Vagina (tissue), 2 donors: Measurements from ENCODE around the gene ITIH2. TPM values are rescaled to one million over a fixed set of nuclear protein-coding genes. Genes with fewer than 3 reads are reported as not detected.

Source experiments
- DNase-seq, 2 donors: peaks; one replicate each; pipeline ENCODE4 v3.0.0-alpha.2; 2017; ENCODE audit errors: extremely low spot score in 2 of 2
- H3K27ac ChIP-seq: fragments of 200-600 bp; sonication (generic); one replicate; pipeline ENCODE4 v1.5.1; 2019
- H3K27me3 ChIP-seq: fragments of 200-600 bp; sonication (generic); one replicate; pipeline ENCODE4 v1.5.1; 2019
- H3K36me3 ChIP-seq, 2 donors: fragments of 200-600 bp; sonication (generic); one replicate each; pipeline ENCODE4 v1.5.1; 2017 to 2019
- H3K4me1 ChIP-seq: fragments of 200-600 bp; sonication (generic); one replicate; pipeline ENCODE4 v1.5.1; 2019
- H3K4me3 ChIP-seq, 2 donors: fragments of 200-600 bp; sonication (generic); 1 replicate in 1 of 2; 2 replicates in 1 of 2; pipeline ENCODE4 v1.5.1; 2016 to 2019
- H3K9me3 ChIP-seq: fragments of 200-600 bp; sonication (generic); one replicate; pipeline ENCODE4 v1.5.1; 2019
- CTCF ChIP-seq, 3 experiments: fragments of 450-650 bp in 2 of 3; fragments of 200-600 bp in 1 of 3; sonication (generic) in 1 of 3; IDR thresholded peaks; one replicate each; pipeline ENCODE4 v1.5.1; 2017 to 2019; ENCODE audit warnings: antibody characterized with exemption in 3 of 3, mild to moderate bottlenecking in 2 of 3, moderate library complexity in 2 of 3
- POLR2A ChIP-seq, 2 donors: fragments of 450-650 bp; IDR thresholded peaks; one replicate each; pipeline ENCODE4 v1.6.1; 2017; ENCODE audit warnings: antibody characterized with exemption in 2 of 2, mild to moderate bottlenecking in 2 of 2, moderate library complexity in 2 of 2
- POLR2AphosphoS5 ChIP-seq, 2 donors: sonication (generic); formaldehyde crosslinking; IDR thresholded peaks; one replicate each; pipeline ENCODE4 v1.9.0; 2017; ENCODE audit warnings: antibody characterized with exemption in 2 of 2, mild to moderate bottlenecking in 2 of 2, low read depth in 1 of 2; ENCODE audit not compliant: insufficient read depth in 1 of 2
- intact Hi-C: fragments of 100-400 bp; cut with DNase I; formaldehyde crosslinking; loops from one replicate; pipeline ENCODE4 v1.15.1; 2023
- total RNA-seq: library from RNA; depleted of rRNA; stranded (reverse); fragments of >200 nt; gene quantifications from one replicate; pipeline ENCODE4 v1.2.3, GENCODE V29; 2016

ITIH2 gene
- total RNA-seq, 1 donor from 2014 or later = not detected

- TF ChIP-seq CTCF (IDR thresholded peaks at IDR 0.05) = no peak
- TF ChIP-seq POLR2A (IDR thresholded peaks at IDR 0.05) = no peak
- TF ChIP-seq POLR2AphosphoS5 (IDR thresholded peaks at IDR 0.05; ENCODE audit: insufficient read depth in 1 of 2, low read depth in 1 of 2) = no peak
- intact Hi-C loops = no loop called here
- Histone ChIP-seq H3K27me3 (no peaks in the 10 kb centered on the region), H3K36me3 (peaks cover 0 to 14% of the 10 kb centered on the region in 2 donors), H3K27ac (no peak overlapping the region), H3K4me3 (no peak overlapping the region), H3K9me3 (no peaks in the 10 kb centered on the region), H3K4me1 (peaks cover 68% of the 10 kb centered on the region)
- no peak for DNase-seq
These were observed 89.4 kb downstream of the ITIH2 start for GRCh38 chr10:7792541-7792940.

DNA sequence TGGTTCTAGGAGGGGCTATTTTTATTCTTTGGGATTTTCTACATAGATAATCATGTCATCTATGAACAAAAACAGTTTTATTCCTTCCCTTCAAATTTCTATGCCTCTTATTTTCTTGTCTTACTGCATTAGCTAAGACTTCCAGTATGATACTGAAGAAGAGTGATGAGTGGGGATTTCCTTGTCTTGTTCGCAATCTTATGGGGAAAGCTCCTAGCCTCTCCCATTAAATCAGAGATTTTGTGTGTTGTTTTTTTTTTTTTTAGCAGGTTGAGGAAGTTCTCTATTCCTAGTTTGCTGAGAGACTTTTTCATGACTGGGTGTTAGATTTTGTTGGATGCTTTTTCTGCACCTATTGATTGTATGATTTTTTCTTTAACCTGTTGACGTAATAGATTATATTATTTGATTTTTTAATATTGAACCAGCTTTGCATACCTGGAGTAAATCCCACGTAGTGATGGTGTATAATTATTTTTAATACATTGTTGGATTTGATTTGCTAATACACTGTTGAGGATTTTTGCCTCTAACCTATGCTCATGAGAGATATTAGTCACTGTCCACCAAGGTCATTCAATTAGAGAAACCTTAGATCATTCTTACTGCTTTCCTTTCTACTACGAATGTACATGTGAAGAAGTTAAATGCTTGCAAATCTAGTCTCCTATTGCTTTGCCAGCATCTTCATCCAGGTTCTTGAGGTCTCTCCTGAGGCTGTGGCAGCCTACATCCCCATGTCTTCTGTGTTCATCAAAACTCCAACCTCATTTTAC lies 91.3 kb downstream of the ITIH2 start:
- no peak for TF ChIP-seq POLR2AphosphoS5 (IDR thresholded peaks at IDR 0.05; ENCODE audit: insufficient read depth in 1 of 2, low read depth in 1 of 2)
- no peak for TF ChIP-seq CTCF (IDR thresholded peaks at IDR 0.05)
- no peak for TF ChIP-seq POLR2A (IDR thresholded peaks at IDR 0.05)
- intact Hi-C loops = no loop called here
- peaks cover 59% of the 10 kb centered on the region for H3K4me1 ChIP-seq
- H3K27ac ChIP-seq = no peak overlapping the region
- peaks cover 0 to 21% of the 10 kb centered on the region in 2 donors for H3K36me3 ChIP-seq
- DNase-seq = no peak
- no peaks in the 10 kb centered on the region for H3K27me3 ChIP-seq
- no peaks in the 10 kb centered on the region for H3K9me3 ChIP-seq
- no peak overlapping the region for H3K4me3 ChIP-seq

DNA sequence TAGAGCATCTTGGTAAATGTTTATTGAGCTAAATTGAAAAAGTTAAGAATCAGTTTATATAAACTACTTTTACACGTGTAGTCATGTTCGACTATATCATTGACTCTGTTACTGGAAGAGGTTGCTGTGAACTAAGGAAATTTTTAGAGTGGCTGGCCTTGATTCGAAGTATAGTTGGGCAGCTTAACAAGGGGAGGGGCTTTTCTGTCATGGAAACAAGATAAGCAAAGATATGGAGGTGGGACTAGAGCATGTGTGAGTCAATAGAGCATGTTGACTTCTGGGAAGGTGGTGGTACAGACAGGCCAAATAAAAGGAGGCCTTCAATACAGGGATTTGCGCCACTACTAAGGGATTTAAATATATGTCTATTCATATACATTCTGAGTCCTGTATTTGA lies 92.5 kb downstream of the ITIH2 start:
- Histone ChIP-seq H3K9me3 (no peaks in the 10 kb centered on the region), H3K4me1 (peaks cover 47% of the 10 kb centered on the region), H3K4me3 (no peak overlapping the region), H3K27ac (no peak overlapping the region), H3K27me3 (no peaks in the 10 kb centered on the region), H3K36me3 (peaks cover 0 to 33% of the 10 kb centered on the region in 2 donors)
- no peak for DNase-seq
- intact Hi-C loops = no loop called here
- TF ChIP-seq POLR2A (IDR thresholded peaks at IDR 0.05) (no peak), POLR2AphosphoS5 (IDR thresholded peaks at IDR 0.05; ENCODE audit: insufficient read depth in 1 of 2, low read depth in 1 of 2) (no peak), CTCF (IDR thresholded peaks at IDR 0.05) (no peak)

GRCh38 chr10:7797582-7797981 lies 94.5 kb downstream of the ITIH2 start:
- Histone ChIP-seq H3K27ac (no peak overlapping the region), H3K9me3 (no peaks in the 10 kb centered on the region), H3K27me3 (no peaks in the 10 kb centered on the region), H3K4me1 (peaks cover 32% of the 10 kb centered on the region), H3K4me3 (no peak overlapping the region), H3K36me3 (peaks cover 0 to 52% of the 10 kb centered on the region in 2 donors)
- no peak for DNase-seq
- TF ChIP-seq CTCF (IDR thresholded peaks at IDR 0.05) (no peak), POLR2AphosphoS5 (IDR thresholded peaks at IDR 0.05; ENCODE audit: insufficient read depth in 1 of 2, low read depth in 1 of 2) (no peak), POLR2A (IDR thresholded peaks at IDR 0.05) (no peak)
- intact Hi-C loops = no loop called here

Other genes starting within 250 kb of the ITIH2 start
- gene ITIH5, start 36.4 kb upstream of the ITIH2 start, total RNA-seq = 20.4 TPM
- gene KIN, start 84.7 kb downstream of the ITIH2 start, total RNA-seq = 4.7 TPM
- gene ATP5F1C, start 84.9 kb downstream of the ITIH2 start, total RNA-seq = 188 TPM
- 9.8 TPM for gene TAF3, start 115.2 kb downstream of the ITIH2 start, total RNA-seq